Fibroblast of peridontal ligament (primary cell): ENCODE measurements around the gene FOXE3.

Experiments
- DNase-seq: peaks from one replicate; pipeline ENCODE4 v3.0.0-alpha.2; 2010; ENCODE audit errors: extremely low read depth

The FOXE3 gene

DNA sequence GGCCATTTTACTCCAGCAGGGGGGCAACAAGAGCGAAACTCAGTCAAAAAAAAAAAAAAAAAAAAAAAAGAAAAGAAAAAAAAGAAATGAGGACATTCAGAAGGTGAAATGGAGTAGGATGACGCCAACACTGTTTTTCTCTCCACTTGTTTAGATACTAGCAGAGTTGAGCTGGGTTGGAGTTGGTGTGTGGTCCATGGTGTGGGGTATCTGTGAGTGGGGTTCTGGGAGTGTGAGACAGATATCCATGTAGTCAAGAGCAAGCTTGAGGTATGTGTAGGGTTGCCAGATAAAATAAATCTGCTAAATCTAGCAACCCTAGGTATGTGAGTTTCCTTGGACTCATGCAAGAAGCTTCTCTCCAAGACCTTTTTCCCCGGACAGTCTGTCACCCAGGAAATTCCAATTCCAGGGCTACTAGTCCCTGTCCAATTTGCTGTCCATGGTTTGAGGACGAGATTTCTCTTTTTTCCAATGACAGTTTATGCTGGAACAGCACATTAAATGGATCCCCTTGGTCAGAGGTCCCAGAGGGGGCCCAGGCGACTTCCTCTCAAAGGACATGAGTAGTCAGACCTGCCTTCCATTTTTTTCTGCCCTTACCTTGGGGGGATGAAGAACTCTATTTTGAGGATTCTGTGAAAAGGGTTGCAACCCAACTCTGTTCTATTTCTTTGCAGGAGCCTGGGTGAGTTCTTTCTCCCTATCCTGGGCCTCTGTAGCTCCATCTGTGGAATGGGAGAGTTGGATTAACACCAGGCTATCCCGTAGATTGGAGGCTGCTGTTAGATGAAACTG lies 19.6 kb downstream of the FOXE3 start:
- DNase-seq: peak; percentile 35

DNA sequence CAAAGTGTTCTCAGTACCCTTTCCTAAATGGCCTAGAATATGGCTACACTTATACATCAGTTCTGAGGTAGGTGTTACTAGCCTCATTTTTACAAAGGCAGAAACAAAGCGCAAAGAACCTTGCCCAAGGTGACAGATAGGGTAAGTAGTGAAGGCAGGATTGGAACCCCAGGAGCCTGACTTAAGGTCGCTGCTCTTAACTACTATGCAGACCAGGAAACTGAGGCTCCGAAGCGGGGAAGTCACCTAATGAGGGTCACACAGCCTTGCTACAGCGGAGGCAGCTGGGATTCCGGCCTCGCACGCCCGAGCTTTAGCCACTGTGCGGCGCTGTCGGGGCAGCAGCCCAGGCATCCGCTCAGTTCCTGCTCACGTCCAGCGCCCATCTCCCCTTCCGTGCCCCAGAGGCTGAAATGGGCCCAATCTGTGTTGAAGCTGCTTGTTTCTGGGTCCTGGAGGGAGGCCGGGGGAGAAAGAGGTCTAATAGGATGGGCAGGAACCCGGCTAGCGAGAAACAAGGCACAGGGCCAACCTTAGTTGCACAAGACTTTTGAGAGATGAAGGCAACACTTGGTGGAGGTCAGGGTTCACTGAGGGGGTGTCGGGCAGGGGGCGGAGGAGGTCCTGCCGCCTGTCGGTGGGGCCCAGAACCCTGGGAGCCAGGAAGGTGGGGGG lies 20.4 kb downstream of the FOXE3 start:
- peak; percentile 74 for DNase-seq

DNA sequence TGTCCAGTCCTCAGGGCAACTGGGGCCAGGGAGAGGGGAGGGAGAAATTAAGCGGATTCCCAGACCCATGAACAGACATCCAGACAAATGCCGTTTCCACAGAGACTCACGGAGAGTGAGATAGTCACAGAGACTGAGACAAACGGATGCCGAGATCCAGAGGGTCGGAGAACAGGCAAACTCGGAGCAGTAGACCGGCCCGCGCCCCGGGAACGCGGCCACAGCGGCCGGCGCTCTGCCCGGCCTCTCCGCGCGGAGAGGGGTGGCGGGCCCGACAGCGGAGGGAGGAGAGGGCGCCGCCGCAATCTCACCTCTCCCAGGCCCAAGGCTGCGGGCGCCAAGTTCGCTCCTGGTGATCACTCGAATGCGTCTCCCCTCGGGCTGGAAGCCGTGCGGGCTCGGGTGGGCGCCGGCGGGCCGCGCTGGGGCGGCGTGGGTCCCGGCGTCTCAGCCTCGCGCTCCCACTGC lies 20.9 kb downstream of the FOXE3 start:
- peak; percentile 47 for DNase-seq

DNA sequence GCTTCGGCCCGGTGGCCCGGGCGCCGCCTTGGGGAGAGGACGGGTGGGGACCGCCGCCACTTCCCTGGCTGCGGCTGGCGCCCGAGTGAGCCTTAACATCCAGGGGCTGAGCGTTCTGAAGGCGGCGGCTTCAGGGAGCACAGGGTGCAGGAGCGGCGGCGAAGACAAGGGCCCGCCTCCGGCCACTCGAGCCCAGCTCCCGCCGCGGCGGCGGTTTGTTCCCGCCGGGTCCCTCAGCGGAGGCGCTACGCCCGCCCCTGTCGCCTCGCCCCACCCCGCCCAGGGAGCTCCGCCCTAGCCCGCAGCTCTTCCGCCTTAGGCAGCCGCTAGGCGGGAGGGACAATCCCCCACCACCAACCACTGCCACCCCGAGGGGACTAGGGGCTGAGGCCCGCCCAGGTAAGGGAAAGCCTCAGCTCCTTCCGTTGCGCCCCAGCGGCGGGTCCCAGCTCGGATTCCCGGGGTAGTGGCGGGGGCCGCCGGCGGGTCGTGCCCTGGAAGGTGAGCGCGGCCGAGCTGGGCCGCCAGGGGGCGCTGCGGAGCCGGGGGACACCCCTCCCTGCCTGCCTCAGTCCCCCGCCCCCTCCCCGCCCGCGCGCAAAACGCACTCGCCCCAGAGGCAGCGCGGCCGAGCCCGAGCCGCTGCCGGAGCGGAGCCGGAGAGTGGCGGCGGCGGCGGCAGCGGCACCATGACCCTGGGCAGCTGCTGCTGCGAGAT lies 21.5 kb downstream of the FOXE3 start, which contains the start of gene FOXD2:
FOXD2 (plus strand) TSS at position 598 of the 718 bp plus-strand sequence; CDS start at position 690, 92 bp downstream.
- DNase-seq: peak; percentile 70

DNA sequence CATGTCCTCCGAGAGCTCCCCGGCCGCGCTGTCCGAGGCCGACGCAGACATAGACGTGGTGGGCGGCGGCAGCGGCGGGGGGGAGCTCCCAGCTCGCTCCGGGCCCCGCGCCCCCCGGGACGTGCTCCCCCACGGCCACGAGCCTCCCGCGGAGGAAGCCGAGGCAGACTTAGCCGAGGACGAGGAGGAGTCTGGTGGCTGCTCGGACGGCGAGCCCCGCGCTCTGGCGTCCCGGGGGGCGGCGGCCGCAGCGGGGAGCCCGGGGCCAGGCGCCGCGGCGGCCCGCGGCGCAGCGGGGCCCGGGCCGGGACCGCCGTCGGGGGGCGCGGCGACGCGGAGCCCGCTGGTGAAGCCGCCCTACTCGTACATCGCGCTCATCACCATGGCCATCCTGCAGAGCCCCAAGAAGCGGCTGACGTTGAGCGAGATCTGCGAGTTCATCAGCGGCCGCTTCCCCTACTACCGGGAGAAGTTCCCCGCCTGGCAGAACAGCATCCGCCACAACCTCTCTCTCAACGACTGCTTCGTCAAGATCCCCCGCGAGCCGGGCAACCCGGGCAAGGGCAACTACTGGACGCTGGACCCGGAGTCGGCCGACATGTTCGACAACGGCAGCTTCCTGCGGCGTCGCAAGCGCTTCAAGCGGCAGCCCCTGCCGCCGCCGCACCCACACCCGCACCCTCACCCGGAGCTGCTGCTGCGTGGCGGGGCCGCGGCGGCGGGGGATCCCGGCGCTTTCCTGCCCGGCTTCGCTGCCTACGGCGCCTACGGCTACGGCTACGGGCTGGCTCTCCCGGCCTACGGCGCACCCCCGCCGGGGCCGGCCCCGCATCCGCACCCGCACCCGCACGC lies 22.3 kb downstream of the FOXE3 start:
- peak; percentile 17 for DNase-seq

DNA sequence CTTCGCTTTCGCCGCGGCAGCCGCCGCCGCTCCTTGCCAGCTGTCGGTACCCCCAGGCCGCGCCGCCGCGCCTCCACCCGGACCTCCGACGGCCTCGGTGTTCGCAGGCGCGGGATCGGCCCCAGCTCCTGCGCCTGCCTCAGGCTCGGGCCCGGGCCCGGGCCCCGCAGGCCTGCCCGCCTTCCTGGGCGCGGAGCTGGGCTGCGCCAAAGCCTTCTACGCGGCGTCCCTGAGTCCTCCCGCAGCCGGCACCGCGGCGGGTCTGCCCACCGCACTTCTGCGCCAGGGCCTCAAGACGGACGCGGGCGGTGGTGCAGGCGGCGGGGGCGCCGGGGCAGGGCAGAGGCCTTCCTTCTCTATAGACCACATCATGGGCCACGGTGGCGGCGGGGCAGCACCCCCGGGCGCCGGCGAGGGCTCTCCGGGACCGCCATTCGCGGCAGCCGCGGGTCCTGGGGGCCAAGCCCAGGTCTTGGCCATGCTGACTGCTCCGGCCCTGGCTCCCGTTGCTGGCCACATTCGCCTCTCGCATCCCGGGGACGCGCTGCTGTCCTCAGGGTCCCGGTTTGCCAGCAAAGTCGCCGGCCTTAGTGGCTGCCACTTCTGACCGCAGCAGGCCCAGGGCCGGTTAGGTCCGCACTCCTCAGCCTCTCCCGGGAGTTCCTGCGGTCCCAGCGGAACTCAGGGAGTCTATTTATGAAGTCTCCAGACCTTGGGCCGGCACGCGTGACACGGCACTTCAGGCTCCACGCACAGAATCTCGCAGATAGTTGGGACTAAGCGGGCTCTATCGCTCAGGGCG lies 23.1 kb downstream of the FOXE3 start:
- DNase-seq: peak; percentile 12

DNA sequence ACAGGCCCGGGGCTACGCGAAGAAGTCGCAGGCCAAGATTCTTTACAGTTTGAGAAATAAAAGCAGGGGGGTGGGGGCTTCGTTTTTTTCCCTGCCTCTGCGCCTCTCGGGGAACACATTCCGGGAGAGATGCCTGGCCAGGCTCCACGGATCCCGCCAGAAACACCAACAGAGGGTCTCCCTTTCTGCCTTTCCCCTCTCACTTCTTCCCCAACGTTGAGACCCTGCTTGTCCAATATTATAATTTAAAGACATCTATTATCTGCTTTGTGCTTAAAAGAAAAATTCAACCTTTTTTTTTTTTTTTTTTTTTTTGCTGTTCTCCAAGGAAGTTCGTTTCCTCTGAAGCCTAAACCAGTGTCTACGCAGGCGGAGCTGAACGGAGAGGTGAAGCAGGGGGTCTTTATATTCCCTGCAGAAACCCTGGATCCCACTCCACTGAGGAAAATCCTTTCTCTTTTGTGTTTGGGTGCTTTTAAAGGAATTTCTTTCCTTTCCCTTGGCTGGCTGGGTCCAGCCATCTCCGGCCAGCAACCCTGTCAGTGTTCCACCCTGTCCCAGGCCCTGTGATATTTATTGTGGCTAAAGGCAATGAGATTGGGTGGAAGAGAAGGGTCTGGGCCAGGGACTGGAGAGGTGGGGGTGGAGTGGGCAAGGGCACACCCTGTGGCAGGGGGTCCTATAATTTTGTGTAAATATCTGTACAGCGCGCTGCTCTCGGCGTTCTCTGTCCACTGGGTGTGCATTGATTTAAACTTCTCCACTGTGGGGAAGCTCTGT lies 23.9 kb downstream of the FOXE3 start:
- DNase-seq: peak; percentile 45

DNA sequence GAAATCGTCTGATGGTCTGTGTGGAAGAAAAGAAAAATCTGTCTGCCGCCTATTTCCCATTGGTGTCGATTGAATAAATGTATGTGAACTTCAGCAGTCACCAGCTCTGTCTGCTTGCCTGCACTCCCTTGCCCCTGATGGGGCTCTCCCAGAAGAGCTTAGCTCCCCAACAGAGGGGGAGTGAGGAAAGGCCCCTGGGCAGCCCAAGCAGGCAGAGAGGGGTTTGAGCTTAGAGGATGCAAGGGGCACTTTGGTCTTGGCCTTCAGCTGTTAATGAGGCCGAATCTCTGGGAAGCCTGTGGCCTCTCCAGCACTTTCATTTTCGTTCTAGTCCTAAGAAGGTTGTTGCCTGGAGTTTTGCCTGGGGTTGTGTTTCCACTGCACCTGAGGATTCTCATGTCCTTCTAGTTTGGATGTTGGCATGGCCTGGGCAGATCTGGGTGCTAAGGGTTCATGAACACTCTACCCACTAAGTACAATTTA lies 24.6 kb downstream of the FOXE3 start:
- peak; percentile 79 for DNase-seq

DNA sequence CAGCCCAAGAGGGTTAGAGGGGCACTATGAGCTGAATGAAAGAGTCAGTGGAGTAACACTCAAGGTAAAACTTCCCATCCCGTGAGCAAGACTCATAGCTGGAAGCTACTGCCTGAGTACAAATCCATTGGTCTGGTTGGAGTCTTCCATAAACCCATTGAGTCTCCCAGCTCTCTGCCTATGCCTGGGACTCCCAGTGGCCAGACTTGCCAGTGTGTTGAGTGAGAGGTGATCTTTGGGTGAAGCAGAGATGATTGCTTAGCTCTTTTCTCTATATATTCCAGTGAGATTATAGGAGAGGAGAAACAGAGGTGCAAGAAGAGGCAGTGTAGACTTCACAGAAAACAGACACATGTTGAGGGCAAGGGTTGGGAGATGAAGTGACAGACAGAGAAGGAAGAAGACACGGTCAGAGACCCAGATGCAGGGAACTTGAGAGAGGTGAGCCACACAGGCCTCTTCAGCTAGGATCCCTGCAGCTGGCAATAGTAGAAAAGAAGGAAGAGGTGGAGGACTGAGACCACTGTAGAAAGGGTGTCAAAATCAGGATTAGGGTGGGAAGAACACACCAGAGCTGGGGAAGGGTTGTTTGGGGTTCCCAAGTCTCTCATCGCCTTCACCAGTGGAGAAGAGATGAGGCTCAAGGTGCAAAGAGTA lies 25.5 kb downstream of the FOXE3 start:
- DNase-seq: peak; percentile 55

DNA sequence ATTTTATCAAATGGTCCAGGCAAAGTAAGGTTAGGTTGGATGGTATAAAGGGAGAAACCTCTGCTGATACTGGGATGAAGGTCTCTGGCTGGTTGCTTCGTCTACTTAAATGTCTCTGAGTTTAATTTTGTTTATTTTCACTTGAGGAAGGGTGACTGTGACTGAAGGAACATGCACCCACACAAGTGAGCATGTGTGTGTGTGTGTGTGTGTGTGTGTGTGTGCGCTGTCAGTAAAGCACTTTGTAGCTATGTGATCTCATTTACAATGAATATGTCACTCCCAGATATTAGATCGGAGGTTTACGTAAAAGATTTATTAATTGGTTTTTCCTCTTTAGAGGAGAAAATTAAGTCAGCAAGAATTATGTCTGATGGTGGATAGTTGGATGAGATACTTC lies 26.1 kb downstream of the FOXE3 start:
- DNase-seq: peak; percentile 39

DNA sequence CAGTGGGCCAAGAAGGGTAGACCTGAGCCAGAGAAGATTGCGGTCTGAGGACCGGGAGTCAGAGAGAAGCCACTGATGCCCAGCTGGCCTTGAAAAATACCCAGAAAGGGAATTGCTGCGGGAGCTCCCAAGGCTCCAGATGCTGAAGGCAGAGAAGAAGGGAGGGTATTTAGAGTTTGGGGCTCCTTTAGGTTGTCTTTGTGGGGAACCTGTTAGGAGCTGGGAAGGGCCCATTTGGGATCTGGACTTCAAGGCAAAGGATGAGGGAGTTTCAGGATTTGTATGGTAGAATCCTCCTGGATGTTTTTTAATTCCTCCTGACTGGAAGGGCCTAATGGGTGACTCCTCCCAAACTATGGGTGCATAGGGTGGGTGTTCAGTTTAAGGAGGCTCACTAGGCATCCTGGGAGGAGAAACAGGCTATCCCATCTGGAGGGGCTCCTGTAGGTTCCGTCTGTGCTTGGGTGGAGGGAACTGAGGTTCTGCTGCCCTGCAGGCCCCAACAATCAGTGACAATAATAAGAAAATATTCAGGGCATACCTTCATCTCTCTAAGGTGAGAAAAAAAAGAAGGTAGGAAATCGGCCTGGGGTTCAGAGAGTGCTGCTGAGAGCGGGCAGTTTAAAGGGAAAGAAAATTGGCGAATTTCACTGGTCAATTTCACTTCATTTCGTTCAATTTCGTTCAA lies 26.9 kb downstream of the FOXE3 start:
- DNase-seq: no peak

DNA sequence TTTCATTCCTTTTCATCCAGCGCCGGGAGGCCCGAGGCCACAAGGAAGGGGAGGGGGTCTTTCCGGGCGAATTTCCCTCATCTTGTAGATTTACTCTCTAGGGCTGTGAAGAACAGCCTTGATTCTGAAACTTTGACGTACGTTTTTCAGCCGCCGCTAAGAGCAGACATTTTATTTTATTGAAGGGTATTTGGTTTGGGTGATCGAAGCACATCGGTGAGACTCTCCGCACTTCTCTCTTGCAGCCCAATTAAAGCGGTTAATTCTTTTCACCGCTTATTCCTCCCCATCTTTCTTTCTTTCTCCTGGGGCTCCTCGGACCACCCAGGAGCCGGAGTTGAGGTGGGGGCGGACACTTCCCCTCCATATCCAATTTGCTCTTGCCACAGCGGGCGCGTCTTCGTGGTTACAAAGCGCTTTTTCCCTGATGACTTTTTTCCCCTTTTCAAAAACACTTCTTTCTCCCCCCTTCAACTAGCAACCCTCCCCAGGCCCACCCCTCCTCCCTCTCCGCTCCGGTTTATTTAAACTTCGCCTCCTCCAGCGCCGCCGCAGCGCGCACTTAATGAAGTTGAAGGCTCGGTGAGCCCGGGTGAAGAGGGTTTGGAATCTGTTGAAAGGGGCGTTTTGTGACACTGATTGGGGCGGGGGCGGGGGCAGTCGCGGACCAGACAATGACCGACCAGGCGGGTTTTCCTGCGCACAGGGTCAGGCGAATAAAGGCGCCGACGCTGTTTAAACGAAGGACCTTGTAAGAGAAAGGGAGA lies 27.6 kb downstream of the FOXE3 start:
- peak; percentile 30 for DNase-seq

DNA sequence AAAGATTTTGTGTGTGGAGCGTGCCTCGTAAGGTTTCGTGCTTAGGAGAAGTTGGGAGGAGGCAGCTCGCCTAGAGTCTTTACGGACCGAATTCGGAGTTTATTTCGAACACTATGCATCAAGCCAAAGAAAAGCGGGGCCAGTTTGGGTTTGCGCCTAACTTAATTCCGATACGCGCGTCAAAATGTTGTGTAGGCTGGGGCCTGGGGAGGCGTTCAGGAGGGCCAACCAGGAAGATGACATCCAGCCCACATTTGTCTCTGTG lies 28.1 kb downstream of the FOXE3 start:
- DNase-seq: no peak

DNA sequence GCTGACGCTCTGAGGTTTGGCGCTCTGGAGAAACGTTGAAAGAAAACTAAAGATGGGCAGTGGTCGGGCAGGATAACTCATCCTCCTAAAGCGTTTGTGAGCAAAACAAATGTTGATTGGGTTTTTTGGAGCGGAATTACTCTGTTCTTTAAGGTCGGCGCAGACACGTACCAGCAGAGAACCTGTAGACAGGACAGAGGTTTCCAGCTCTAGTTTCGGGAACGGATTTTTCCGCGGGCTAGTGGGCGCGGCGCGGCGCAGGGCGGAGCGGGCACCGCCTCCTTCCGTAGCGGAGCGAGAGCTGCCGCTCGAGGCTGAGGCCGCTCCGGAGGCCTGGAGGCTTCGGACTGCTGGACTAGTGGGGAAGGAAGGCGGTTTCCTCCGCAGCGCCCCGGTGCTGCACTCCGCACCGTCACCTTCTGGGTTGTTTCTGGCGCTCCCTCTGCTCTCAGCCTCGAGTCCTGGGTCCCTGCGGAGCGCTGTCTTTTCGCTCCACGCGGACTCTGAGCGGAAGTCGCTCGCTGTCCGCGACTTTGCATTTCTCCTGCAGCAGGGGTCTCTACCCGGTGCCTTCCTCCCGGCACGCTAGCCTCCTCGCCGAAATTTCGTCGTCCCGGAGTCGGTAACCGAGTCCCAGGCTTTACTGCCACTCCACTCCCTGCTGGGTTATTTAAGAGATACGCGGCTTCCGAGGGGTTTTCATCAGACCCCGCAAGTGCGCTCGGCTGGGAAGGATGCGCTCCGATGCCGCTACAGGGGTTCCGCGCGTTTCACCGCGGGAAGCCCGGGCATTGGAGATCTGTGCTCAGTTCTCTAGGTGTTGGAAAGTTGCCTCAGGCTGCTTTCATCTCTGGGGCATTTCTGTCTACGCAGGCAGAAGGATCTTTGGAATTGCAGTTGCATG lies 28.7 kb downstream of the FOXE3 start:
- peak; percentile 58 for DNase-seq

DNA sequence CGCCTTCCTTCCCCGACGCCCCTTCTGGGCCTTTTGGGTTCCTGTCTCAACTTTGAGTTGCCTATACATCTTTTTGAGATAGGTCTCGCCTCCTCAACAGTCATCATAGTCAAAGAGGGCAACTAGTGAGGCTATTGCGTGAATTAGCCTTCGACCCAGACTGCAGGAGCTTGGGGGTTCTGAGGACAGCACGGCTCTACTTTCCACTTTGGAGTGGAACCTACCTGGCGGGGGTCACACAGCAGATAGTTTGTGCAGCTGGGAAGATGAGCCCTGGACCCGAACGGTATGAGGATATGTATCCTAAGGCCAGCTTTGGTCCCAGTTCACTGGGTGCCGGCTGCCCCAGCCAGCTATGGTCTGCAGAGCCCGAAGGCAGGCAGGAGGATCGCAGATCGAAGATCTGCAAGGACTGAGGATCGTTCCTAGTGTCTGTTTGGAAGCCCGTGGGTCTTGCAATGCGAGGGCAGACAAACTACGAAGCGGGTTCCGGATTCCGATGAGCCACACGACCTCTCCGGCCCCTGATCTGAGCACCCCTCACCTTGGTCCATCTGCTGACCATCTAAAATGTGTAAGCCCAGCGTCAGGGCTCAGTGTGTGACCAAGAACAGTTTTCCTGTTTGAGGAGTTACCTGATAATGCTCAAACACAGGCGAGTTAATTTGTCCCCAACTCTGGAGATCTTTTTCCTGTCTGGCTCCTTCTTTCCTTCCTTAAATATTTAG lies 29.9 kb downstream of the FOXE3 start:
- no peak for DNase-seq
